Measurements from ENCODE around the gene TFIP11.

GRCh38 chr22:26463101-26463661 is 49.1 kb downstream of the TFIP11 start:
- TF ChIP-seq POLR2AphosphoS5 (IDR thresholded peaks at IDR 0.05; ENCODE audit: borderline replicate concordance, low read depth, low read length) (no peak), EZH2 (IDR thresholded peaks at IDR 0.05) (no peak), FOXP2 (optimal IDR thresholded peaks at IDR 0.05; ENCODE audit: control extremely low read depth, extremely low read length, insufficient read depth) (no peak)

All from SK-N-MC (cell line).